Cardiac muscle cell (in vitro differentiated cells and primary cell): ENCODE results near the gene SRPK2. TPM values are rescaled to one million over a fixed set of nuclear protein-coding genes. Genes with fewer than 3 reads are reported as not detected.

Experiments
- DNase-seq, 2 donors: peaks; one replicate each; pipeline versions ENCODE4 v3.0.0 to v3.0.0-alpha.2; 2010 to 2017; ENCODE audit warnings: low read depth in 1 of 2, low spot score in 1 of 2
- H3K27ac ChIP-seq: fragments of 200-600 bp; sonication (generic); 2 replicates; pipeline ENCODE4 v1.5.1; 2016
- H3K27me3 ChIP-seq: fragments of 200-600 bp; sonication (generic); 2 replicates; pipeline ENCODE4 v1.6.0; 2016; ENCODE audit warnings: control low read depth
- H3K36me3 ChIP-seq: fragments of 200-600 bp; sonication (generic); 2 replicates; pipeline ENCODE4 v1.5.1; 2016; ENCODE audit warnings: control low read depth
- H3K4me1 ChIP-seq: fragments of 200-600 bp; sonication (generic); 2 replicates; pipeline ENCODE4 v1.8.1; 2017; ENCODE audit warnings: low read depth, mild to moderate bottlenecking, mixed run types
- H3K4me3 ChIP-seq: fragments of 200-600 bp; sonication (generic); 2 replicates; pipeline ENCODE4 v1.5.1; 2016; ENCODE audit warnings: mild to moderate bottlenecking
- H3K9me3 ChIP-seq: fragments of 200-600 bp; sonication (generic); 2 replicates; pipeline ENCODE4 v1.5.1; 2017; ENCODE audit warnings: low read depth, mild to moderate bottlenecking, control low read depth
- polyA plus RNA-seq: library from polyadenylated mRNA; unstranded; fragments of >200 nt; fragmentation: Nextera tagmentation; extraction: Ambion mirVana; gene quantifications from 2 replicates; pipeline ENCODE4 v1.2.1, GENCODE V29; 2016
- total RNA-seq: library from RNA; depleted of rRNA; stranded (reverse); fragments of >200 nt; gene quantifications from 2 replicates; pipeline ENCODE4 v1.2.3, GENCODE V29; 2016
- TF ChIP-seq, protein P1 (sequence below): IDR thresholded peaks from 2 replicates; pipeline ENCODE4 v1.5.1; 2012; ENCODE audit warnings: low read depth, mild to moderate bottlenecking, low read length

Gene SRPK2
- total and polyA plus RNA-seq, 2 experiments from 2014 or later, result 35.4 to 37.1 TPM

DNA sequence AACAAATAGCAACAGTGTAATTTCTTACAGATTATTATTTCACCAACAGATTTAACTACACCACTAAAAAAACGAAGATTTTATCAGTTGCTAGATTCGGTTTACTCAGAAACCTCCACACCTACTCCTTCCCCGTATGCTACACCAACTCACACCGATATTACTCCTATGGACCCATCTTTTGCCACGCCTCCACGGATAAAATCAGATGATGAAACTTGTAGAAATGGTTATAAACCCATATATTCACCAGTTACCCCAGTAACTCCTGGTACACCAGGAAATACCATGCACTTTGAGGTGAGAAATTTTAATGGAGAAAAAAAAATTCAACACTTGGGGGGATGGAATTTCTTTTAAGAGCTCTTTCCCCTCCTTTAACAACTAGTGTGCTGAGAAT, 282.2 kb downstream of the SRPK2 start:
- H3K27me3 ChIP-seq, result no peaks in the 10 kb centered on the region
- TF ChIP-seq, protein P1, sequence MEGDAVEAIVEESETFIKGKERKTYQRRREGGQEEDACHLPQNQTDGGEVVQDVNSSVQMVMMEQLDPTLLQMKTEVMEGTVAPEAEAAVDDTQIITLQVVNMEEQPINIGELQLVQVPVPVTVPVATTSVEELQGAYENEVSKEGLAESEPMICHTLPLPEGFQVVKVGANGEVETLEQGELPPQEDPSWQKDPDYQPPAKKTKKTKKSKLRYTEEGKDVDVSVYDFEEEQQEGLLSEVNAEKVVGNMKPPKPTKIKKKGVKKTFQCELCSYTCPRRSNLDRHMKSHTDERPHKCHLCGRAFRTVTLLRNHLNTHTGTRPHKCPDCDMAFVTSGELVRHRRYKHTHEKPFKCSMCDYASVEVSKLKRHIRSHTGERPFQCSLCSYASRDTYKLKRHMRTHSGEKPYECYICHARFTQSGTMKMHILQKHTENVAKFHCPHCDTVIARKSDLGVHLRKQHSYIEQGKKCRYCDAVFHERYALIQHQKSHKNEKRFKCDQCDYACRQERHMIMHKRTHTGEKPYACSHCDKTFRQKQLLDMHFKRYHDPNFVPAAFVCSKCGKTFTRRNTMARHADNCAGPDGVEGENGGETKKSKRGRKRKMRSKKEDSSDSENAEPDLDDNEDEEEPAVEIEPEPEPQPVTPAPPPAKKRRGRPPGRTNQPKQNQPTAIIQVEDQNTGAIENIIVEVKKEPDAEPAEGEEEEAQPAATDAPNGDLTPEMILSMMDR, result no peak
- no peaks in the 10 kb centered on the region for H3K4me1 ChIP-seq
- peak overlapping the region; percentile 12 for H3K27ac ChIP-seq
- no peak overlapping the region for H3K4me3 ChIP-seq
- peaks cover 91% of the 10 kb centered on the region for H3K36me3 ChIP-seq
- no peaks in the 10 kb centered on the region for H3K9me3 ChIP-seq
- no peak for DNase-seq

GRCh38 chr7:105105579-105105978, 283.1 kb downstream of the SRPK2 start:
- peak overlapping the region; percentile 12 for H3K27ac ChIP-seq
- H3K9me3 ChIP-seq, result no peaks in the 10 kb centered on the region
- H3K36me3 ChIP-seq, result peaks cover 91% of the 10 kb centered on the region
- no peaks in the 10 kb centered on the region for H3K4me1 ChIP-seq
- no peak for DNase-seq
- H3K4me3 ChIP-seq, result no peak overlapping the region
- TF ChIP-seq, protein P1, result no peak
- H3K27me3 ChIP-seq, result no peaks in the 10 kb centered on the region

- peak overlapping the region; percentile 44 for H3K27ac ChIP-seq
- peaks cover 81% of the 10 kb centered on the region for H3K36me3 ChIP-seq
- TF ChIP-seq, protein P1, result no peak
- no peak for DNase-seq
- H3K27me3 ChIP-seq, result no peaks in the 10 kb centered on the region
- no peaks in the 10 kb centered on the region for H3K9me3 ChIP-seq
- H3K4me3 ChIP-seq, result no peak overlapping the region
- no peaks in the 10 kb centered on the region for H3K4me1 ChIP-seq
Observed at GRCh38 chr7:105102557-105103352, 286.0 kb downstream of the SRPK2 start.

DNA sequence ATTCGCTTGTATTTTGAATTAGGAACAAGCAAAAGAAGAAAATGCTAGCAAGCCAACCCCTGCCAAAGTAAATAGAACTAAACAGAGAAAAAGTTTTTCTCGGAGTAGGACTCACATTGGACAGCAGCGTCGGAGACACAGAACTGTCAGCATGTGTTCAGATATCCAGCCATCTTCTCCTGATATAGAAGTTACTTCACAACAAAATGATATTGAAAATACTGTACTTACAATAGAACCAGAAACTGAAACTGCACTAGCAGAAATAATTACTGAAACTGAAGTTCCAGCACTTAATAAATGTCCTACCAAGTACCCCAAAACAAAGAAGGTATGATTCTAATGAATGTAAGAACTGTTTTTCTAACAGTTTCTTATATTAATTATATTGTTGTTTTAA, 286.9 kb downstream of the SRPK2 start:
- no peaks in the 10 kb centered on the region for H3K9me3 ChIP-seq
- peaks cover 74% of the 10 kb centered on the region for H3K36me3 ChIP-seq
- no peak overlapping the region for H3K27ac ChIP-seq
- H3K4me1 ChIP-seq, result no peaks in the 10 kb centered on the region
- DNase-seq, result no peak
- TF ChIP-seq, protein P1, result no peak
- H3K27me3 ChIP-seq, result no peaks in the 10 kb centered on the region
- H3K4me3 ChIP-seq, result no peak overlapping the region

- H3K27me3 ChIP-seq, result no peaks in the 10 kb centered on the region
- no peak for DNase-seq
- no peaks in the 10 kb centered on the region for H3K9me3 ChIP-seq
- H3K4me3 ChIP-seq, result no peak overlapping the region
- TF ChIP-seq, protein P1, result no peak
- H3K36me3 ChIP-seq, result peaks cover 68% of the 10 kb centered on the region
- H3K27ac ChIP-seq, result peak overlapping the region; percentile 62
- H3K4me1 ChIP-seq, result no peaks in the 10 kb centered on the region
Observed at GRCh38 chr7:105098863-105099515, 289.7 kb downstream of the SRPK2 start.
